G401.6 (cell line): ENCODE measurements around the gene MACROD1.
A peak's percentile ranks its signal among the peaks of the same experiment; 100 is the strongest.

Source experiments
- FAIRE-seq: peaks from 2 replicates; lab custom pipeline; 2012; peaks lifted over from hg19 to GRCh38; lab: Jason Lieb, UNC

The MACROD1 gene, protein sequence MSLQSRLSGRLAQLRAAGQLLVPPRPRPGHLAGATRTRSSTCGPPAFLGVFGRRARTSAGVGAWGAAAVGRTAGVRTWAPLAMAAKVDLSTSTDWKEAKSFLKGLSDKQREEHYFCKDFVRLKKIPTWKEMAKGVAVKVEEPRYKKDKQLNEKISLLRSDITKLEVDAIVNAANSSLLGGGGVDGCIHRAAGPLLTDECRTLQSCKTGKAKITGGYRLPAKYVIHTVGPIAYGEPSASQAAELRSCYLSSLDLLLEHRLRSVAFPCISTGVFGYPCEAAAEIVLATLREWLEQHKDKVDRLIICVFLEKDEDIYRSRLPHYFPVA

GRCh38 chr11:64165842-64166635 is at the start of gene MACROD1:
Gene MACROD1 (minus strand): TSS chr11:64166113. CDS start chr11:64165994, 119 bp downstream.
- no peak for FAIRE-seq

DNA sequence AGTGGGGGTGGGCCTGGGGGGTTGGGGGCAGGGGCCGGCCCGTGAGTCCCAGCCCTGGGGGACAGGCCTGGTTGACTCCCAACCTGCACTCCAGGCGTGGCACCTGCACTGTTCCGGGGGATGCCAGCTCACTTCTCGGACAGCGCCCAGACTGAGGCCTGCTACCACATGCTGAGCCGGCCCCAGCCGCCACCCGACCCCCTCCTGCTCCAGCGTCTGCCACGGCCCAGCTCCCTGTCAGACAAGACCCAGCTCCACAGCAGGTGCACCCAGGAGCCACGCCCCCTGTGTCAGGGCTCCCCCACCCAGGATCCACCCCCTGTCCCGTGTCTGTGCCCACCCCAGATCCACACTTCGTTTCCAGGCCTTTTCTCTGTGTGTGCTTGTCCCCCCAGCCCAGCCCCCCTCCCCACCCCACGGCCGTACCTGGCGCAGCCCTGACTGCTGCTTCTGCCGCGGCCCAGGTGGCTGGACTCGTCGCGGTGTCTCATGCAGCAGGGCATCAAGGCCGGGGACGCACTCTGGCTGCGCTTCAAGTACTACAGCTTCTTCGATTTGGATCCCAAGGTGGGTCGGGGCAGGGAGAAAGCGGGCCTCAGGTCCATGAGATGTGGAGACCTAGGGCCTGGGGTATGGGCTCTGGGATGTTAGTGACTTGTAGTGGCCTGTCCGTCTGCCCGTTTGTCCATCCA is 45.4 kb upstream of the MACROD1 start:
- FAIRE-seq, result no peak

DNA sequence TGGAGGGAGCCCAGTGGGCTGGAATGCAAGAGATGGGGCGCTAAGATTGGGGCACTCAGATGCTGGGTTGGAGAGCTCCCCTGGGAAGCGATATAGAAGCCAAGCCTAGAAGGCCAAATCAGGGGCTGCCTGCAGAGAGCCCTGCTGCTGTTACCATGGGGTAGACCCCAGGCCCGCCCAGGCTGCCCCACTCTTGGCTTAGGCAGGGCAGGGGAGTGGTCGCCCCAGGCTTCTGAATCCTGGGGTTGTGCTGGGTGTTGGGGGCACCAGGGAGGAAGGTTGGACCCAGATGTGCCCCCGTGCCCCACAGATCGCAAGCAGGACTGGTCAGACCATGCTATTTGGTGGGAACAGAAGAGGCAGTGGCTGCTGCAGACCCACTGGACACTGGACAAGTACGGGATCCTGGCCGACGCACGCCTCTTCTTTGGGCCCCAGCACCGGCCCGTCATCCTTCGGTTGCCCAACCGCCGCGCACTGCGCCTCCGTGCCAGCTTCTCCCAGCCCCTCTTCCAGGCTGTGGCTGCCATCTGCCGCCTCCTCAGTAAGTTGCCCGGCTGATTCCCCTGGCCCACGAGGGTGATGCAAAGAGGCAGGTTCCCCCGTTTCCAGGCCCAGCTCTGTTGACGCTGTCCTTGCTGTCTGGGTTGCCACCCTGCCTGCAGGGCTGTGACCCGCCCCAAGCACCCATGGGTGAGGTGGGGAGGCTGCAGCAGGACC is 44.5 kb upstream of the MACROD1 start:
- FAIRE-seq, result no peak

- FAIRE-seq, result no peak
Measured at GRCh38 chr11:64209563-64209843, 43.6 kb upstream of the MACROD1 start.

- FAIRE-seq, result no peak
Measured at GRCh38 chr11:64208796-64209562, 43.1 kb upstream of the MACROD1 start.

GRCh38 chr11:64208086-64208795 is 42.3 kb upstream of the MACROD1 start:
- no peak for FAIRE-seq

DNA sequence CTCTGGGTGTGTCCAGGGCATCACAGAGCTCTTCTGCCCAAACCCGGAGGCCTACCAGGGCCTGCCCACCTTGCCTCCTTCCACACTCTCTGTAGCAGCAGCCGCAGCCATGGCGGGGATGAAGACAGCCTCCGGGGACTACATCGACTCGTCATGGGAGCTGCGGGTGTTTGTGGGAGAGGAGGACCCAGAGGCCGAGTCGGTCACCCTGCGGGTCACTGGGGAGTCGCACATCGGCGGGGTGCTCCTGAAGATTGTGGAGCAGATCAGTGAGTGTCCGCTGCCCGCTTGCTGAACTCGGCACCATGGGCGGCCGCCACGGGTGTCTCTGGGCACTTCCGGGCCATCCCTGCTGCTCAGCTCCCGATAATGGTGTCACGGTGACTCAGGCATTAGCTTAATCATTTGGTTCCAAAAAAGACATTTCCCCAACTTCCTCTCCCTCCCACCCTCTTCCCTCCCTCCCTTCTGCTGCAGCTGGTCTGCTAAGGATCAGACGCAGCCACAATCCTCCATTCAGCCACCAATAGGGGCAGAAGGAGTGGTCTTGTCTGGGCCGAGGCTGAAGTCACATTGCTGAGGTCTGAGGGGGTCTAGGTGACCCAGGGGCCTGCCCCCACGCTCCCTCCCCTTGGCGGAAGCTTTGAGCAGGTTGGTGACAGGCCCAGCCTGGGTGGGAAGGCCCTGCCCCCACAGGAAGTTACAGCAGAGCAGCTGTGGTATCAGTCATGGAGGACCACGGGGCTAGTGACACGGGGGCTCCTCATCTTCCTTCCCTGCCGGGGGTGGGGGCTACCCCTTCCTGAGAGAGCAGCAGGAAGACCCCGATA is 41.6 kb upstream of the MACROD1 start:
- no peak for FAIRE-seq

GRCh38 chr11:64206457-64207255 is 40.7 kb upstream of the MACROD1 start, which contains the start of gene FERMT3:
Gene FERMT3 (plus strand): TSS chr11:64206721. CDS start chr11:64207365, 644 bp downstream.
- no peak for FAIRE-seq

GRCh38 chr11:64204464-64204989 is 38.6 kb upstream of the MACROD1 start:
- peak; percentile 93 for FAIRE-seq

GRCh38 chr11:64204080-64204440 is 38.1 kb upstream of the MACROD1 start:
- FAIRE-seq, result no peak

- no peak for FAIRE-seq
Measured at GRCh38 chr11:64203421-64204079, 37.6 kb upstream of the MACROD1 start.

- FAIRE-seq, result no peak
Measured at GRCh38 chr11:64202992-64203391, 37.1 kb upstream of the MACROD1 start.

DNA sequence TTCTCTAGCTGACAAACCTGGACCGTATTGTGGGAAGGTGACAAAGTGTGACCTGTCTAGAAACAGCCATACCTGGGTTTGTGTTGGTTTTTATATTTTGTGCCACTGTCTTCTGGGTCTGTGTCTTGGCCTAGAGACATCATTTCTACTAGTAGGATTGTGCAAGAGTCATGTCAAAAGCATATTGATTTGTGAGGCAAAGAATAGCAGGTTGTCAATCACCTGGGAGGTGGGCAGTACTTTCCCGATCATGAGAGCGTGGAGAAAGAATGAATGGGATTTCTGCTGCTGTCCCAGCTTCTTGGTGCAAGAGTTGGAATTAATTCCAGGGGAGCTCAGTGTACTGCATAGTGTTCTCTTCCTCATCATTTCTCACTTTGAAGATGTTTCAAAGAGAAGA is 35.6 kb upstream of the MACROD1 start:
- no peak for FAIRE-seq

DNA sequence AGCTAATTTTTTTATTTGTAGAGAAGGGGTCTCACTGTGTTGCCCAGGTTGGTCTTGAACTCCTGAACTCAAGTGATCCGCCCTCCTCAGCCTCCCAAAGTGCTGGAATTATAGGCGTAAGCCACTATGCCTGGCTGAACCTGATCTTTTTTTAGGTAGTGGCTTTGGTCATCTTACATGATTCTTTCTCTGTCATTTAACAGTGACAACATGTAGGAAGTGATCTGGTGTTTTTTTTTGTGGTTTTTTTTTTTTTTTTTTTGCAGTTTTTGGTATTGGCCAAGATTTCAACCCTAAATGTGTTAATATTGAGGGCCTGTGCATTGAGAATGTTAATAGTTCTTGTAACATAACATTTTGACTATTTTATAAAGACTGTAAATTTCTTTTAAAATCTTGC is 32.6 kb upstream of the MACROD1 start:
- FAIRE-seq, result no peak

- FAIRE-seq, result no peak
Measured at GRCh38 chr11:64196626-64197025, 30.7 kb upstream of the MACROD1 start.

- FAIRE-seq, result no peak
Measured at GRCh38 chr11:64192434-64192833, 26.5 kb upstream of the MACROD1 start.

GRCh38 chr11:64186492-64187165 is 20.7 kb upstream of the MACROD1 start:
- no peak for FAIRE-seq
